GM23338 (cell line): ENCODE results near the gene MAPK11. TPM values are rescaled to one million over a fixed set of nuclear protein-coding genes. Genes with fewer than 3 reads are reported as not detected.

Experiments
- ATAC-seq: fragments of 200-7000 bp; cut with Tn5 transposase; 3 replicates; pipeline ENCODE4 v1.9.1; 2020
- DNase-seq: peaks from one replicate; pipeline ENCODE4 v3.0.0-alpha.2; 2015; ENCODE audit warnings: low spot score
- H2AFZ ChIP-seq: fragments of 200-600 bp; sonication (generic); 2 replicates; pipeline ENCODE4 v1.8.0; 2016; ENCODE audit warnings: antibody characterized with exemption, mild to moderate bottlenecking, moderate library complexity
- H3F3A ChIP-seq: fragments of 200-600 bp; sonication (generic); replicated peaks from 2 replicates; pipeline ENCODE4 v1.8.0; 2017; ENCODE audit warnings: antibody characterized with exemption, mixed run types, low read depth
- H3K27ac ChIP-seq: fragments of 200-600 bp; sonication (generic); 2 replicates; pipeline ENCODE4 v1.6.1; 2016; ENCODE audit warnings: low read depth
- H3K27me3 ChIP-seq: fragments of 200-600 bp; sonication (generic); 2 replicates; pipeline ENCODE4 v1.8.0; 2016; ENCODE audit warnings: mild to moderate bottlenecking, mixed run types, moderate library complexity; ENCODE audit not compliant: insufficient read depth
- H3K36me3 ChIP-seq: fragments of 200-600 bp; sonication (generic); 2 replicates; pipeline ENCODE4 v1.8.0; 2016; ENCODE audit warnings: mild to moderate bottlenecking; ENCODE audit not compliant: insufficient read depth
- H3K4me1 ChIP-seq: fragments of 200-600 bp; sonication (generic); 2 replicates; pipeline ENCODE4 v1.8.0; 2016; ENCODE audit warnings: mild to moderate bottlenecking, moderate library complexity; ENCODE audit not compliant: insufficient read depth
- H3K4me2 ChIP-seq: fragments of 200-600 bp; sonication (generic); 2 replicates; pipeline ENCODE4 v1.7.1; 2017; ENCODE audit warnings: mixed run types
- H3K4me3 ChIP-seq: fragments of 200-600 bp; sonication (generic); 2 replicates; pipeline ENCODE4 v1.6.1; 2016; ENCODE audit warnings: mixed run types
- H3K79me2 ChIP-seq: fragments of 200-600 bp; sonication (generic); replicated peaks from 2 replicates; pipeline ENCODE4 v1.8.0; 2017; ENCODE audit warnings: mild to moderate bottlenecking; ENCODE audit not compliant: insufficient read depth
- H3K9me2 ChIP-seq: fragments of 200-600 bp; sonication (generic); 2 replicates; pipeline ENCODE4 v1.8.0; 2017; ENCODE audit not compliant: insufficient read depth
- H4K20me1 ChIP-seq: fragments of 200-600 bp; sonication (generic); replicated peaks from 2 replicates; pipeline ENCODE4 v1.8.0; 2017; ENCODE audit warnings: mild to moderate bottlenecking; ENCODE audit not compliant: insufficient read depth
- H3K27ac Mint-ChIP-seq: 2 replicates; pipeline ENCODE4 v1.8.0; 2020; ENCODE audit warnings: inconsistent platforms, mild to moderate bottlenecking, moderate library complexity, mixed read lengths
- H3K27me3 Mint-ChIP-seq: 3 replicates; pipeline ENCODE4 v1.8.0; 2022; ENCODE audit warnings: low read depth, mild to moderate bottlenecking, moderate library complexity, mixed read lengths, inconsistent platforms; ENCODE audit not compliant: insufficient read depth, poor library complexity
- H3K36me3 Mint-ChIP-seq: 3 replicates; pipeline ENCODE4 v1.8.0; 2021; ENCODE audit warnings: low read depth, mild to moderate bottlenecking, inconsistent platforms, moderate library complexity, mixed read lengths
- H3K4me1 Mint-ChIP-seq: 3 replicates; pipeline ENCODE4 v1.8.0; 2020; ENCODE audit warnings: mild to moderate bottlenecking, inconsistent platforms, mixed read lengths
- H3K4me3 Mint-ChIP-seq: 3 replicates; pipeline ENCODE4 v1.8.0; 2021; ENCODE audit warnings: moderate library complexity, mild to moderate bottlenecking, inconsistent platforms, mixed read lengths
- H3K9me3 Mint-ChIP-seq: 3 replicates; pipeline ENCODE4 v1.8.0; 2020; ENCODE audit warnings: moderate library complexity, mild to moderate bottlenecking, inconsistent platforms, mixed read lengths
- CREB1 ChIP-seq: fragments of 250-450 bp; sonication (Bioruptor Pico); IDR thresholded peaks from 2 replicates; pipeline ENCODE4 v1.5.0; 2020; ENCODE audit warnings: low read depth, mild to moderate bottlenecking, moderate library complexity
- EZH2 ChIP-seq: fragments of 200-600 bp; sonication (generic); IDR thresholded peaks from one replicate; pipeline ENCODE4 v1.8.0; 2017; ENCODE audit warnings: antibody characterized with exemption, mild to moderate bottlenecking, low read depth; ENCODE audit not compliant: unreplicated experiment
- JUNB ChIP-seq: IDR thresholded peaks from one replicate; pipeline ENCODE4 v1.6.1; 2016; ENCODE audit warnings: antibody characterized with exemption; ENCODE audit not compliant: unreplicated experiment
- ZNF462 ChIP-seq: fragments of 250-450 bp; sonication (Bioruptor Pico); IDR thresholded peaks from 2 replicates; pipeline ENCODE4 v1.5.0; 2020; ENCODE audit warnings: mild to moderate bottlenecking, moderate library complexity
- polyA plus RNA-seq: library from polyadenylated mRNA; unstranded; fragments of >200 nt; fragmentation: Nextera tagmentation; extraction: Ambion mirVana; gene quantifications from 2 replicates; pipeline ENCODE4 v1.2.1, GENCODE V29; 2016
- total RNA-seq: library from RNA; depleted of rRNA; stranded (reverse); fragments of >200 nt; shearing (Covaris generic); gene quantifications from 2 replicates; pipeline ENCODE4 v1.2.3, GENCODE V29; 2014

Gene MAPK11
- total and polyA plus RNA-seq, 2 experiments from 2014 or later = 0.34 to 1.9 TPM

DNA sequence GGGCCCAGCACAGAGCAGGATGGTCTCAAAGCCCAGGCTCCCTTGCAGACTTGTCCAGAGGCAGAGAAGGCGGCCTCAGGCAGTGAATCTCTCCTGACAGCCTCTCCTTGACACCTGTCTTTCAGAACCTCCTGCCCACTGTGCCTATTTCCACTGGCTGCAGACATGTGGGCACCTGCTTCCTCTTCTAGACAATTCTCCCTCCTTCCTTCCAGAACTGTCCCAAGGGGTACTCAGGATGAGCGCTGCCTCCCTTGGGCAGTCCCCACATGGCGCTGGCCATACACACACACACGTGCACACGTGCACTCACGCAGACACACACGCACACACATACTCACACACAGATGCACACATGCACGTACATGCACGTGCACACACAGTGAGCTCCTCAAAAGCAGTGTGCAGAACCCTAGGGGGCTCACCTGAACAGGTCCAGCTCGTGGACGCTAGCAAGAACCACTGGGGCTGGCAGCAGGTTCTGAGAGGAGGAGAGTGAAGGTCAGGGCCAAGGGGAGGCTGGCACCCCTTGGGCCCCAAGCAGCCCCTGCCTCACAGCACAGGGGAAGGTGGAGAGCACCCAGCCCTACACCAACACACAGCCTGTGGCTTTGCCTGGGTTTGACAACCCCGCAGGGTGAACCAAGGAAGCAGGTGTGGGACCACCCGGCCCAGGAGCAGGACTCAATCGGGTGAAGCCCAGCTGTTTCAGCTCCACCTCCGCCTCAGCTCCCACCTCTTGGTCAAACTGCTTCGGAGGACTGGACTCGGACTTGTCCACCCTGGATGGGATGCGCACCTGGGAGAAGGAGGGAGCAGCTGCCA lies 45.3 kb upstream of the MAPK11 start:
- Mint-ChIP-seq H3K27me3 (peaks cover 11% of the 10 kb centered on the region), H3K27ac (no peak overlapping the region), H3K4me3 (no peak overlapping the region), H3K4me1 (peaks cover 6% of the 10 kb centered on the region), H3K36me3 (no peaks in the 10 kb centered on the region; the same call in 2 of the 3 replicates), H3K9me3 (no peaks in the 10 kb centered on the region)
- H4K20me1 ChIP-seq = no peaks in the 10 kb centered on the region
- TF ChIP-seq EZH2 = no peak
- TF ChIP-seq JUNB = no peak
- TF ChIP-seq ZNF462 (CRISPR knock-in tag) = no peak
- TF ChIP-seq CREB1 (CRISPR knock-in tag) = no peak
- no peaks in the 10 kb centered on the region for H3K9me2 ChIP-seq
- no peaks in the 10 kb centered on the region for H3K36me3 ChIP-seq
- no peaks in the 10 kb centered on the region for H3K4me1 ChIP-seq
- no peaks in the 10 kb centered on the region for H3K79me2 ChIP-seq
- H3K4me2 ChIP-seq = no peak overlapping the region
- H3K4me3 ChIP-seq = no peak overlapping the region
- H3K27ac ChIP-seq = no peak overlapping the region
- ATAC-seq (no peak), DNase-seq (no peak)
- no peaks in the 10 kb centered on the region for H3K27me3 ChIP-seq
- H2AFZ ChIP-seq = no peak overlapping the region
- H3F3A ChIP-seq = no peaks in the 10 kb centered on the region
